IMR-90 (cell line): ENCODE data around the gene OPN1MW2. TPM values are rescaled to one million over a fixed set of nuclear protein-coding genes. Genes with fewer than 3 reads are reported as not detected.
"Not testable (repeated sequence)": the region's sequence is repeated elsewhere in the genome, so short reads cannot be mapped to it uniquely, and the experiment has no call there.

Source experiments
- ATAC-seq: fragments of 200-7000 bp; cut with Tn5 transposase; 2 replicates; pipeline ENCODE4 v1.9.1; 2020; ENCODE audit warnings: low read depth, mild to moderate bottlenecking, moderate library complexity
- BruUV-seq: library from RNA; stranded (reverse); fragments of 400-500 nt; replicated peaks from 2 replicates; lab custom pipeline; 2021; lab: Mats Ljungman, UMichigan
- CTCF ChIA-PET: fragments of 300-600 bp; formaldehyde crosslinking; extraction: SDS; loops from one replicate; lab custom pipeline; 2021; ENCODE audit warnings: antibody characterized with exemption; lab: Yijun Ruan, JAX
- POLR2A ChIA-PET: fragments of 300-600 bp; sonication (Branson Sonifier 250); formaldehyde crosslinking; loops from one replicate; lab custom pipeline; 2022; ENCODE audit warnings: antibody characterized with exemption; ENCODE audit not compliant: unreplicated experiment; lab: Charles Lee
- DNase-seq: peaks from one replicate; pipeline ENCODE4 v3.0.0; 2013
- H2AFZ ChIP-seq: replicated peaks from 2 replicates; pipeline ENCODE3; 2013; ENCODE audit warnings: low read length, mild to moderate bottlenecking; ENCODE audit not compliant: poor library complexity
- H2AK5ac ChIP-seq: 2 replicates; pipeline ENCODE4 v1.6.1; 2013; ENCODE audit warnings: low read depth, low read length, inconsistent platforms
- H2AK9ac ChIP-seq: replicated peaks from 2 replicates; pipeline ENCODE3; 2013; ENCODE audit warnings: mild to moderate bottlenecking, low read depth, low read length, moderate library complexity; ENCODE audit not compliant: poor library complexity
- H2BK120ac ChIP-seq: 2 replicates; pipeline ENCODE4 v1.6.1; 2013; ENCODE audit warnings: low read depth, low read length, inconsistent platforms
- H2BK15ac ChIP-seq: 3 replicates; pipeline ENCODE4 v1.6.1; 2013; ENCODE audit warnings: low read depth, low read length, inconsistent platforms
- H2BK20ac ChIP-seq: 2 replicates; pipeline ENCODE4 v1.6.1; 2013; ENCODE audit warnings: low read depth, mild to moderate bottlenecking, inconsistent platforms, low read length, moderate library complexity
- H2BK5ac ChIP-seq: 2 replicates; pipeline ENCODE4 v1.6.1; 2013; ENCODE audit warnings: mild to moderate bottlenecking, low read depth, low read length, inconsistent platforms; ENCODE audit not compliant: poor library complexity, severe bottlenecking
- H3K14ac ChIP-seq: replicated peaks from 2 replicates; pipeline ENCODE4 v1.6.1; 2013; ENCODE audit warnings: low read depth, low read length, inconsistent platforms
- H3K18ac ChIP-seq: 2 replicates; pipeline ENCODE4 v1.6.1; 2013; ENCODE audit warnings: low read depth, low read length, control low read depth
- H3K23ac ChIP-seq: 2 replicates; pipeline ENCODE4 v1.6.1; 2013; ENCODE audit warnings: low read depth, low read length, inconsistent platforms
- H3K27ac ChIP-seq: 2 replicates; pipeline ENCODE4 v1.5.1; 2013; ENCODE audit warnings: mild to moderate bottlenecking, control low read depth, low read length; ENCODE audit not compliant: insufficient read depth
- H3K27me3 ChIP-seq: 2 replicates; pipeline ENCODE4 v1.6.1; 2013; ENCODE audit warnings: low read length; ENCODE audit not compliant: control insufficient read depth, insufficient read depth
- H3K36me3 ChIP-seq: 2 replicates; pipeline ENCODE4 v1.6.1; 2013; ENCODE audit warnings: low read length, mixed read lengths; ENCODE audit not compliant: control insufficient read depth, insufficient read depth
- H3K4ac ChIP-seq: 2 replicates; pipeline ENCODE4 v1.6.1; 2013; ENCODE audit warnings: low read depth, low read length, inconsistent platforms
- H3K4me1 ChIP-seq: 2 replicates; pipeline ENCODE4 v1.6.1; 2013; ENCODE audit warnings: low read length, mixed read lengths; ENCODE audit not compliant: control insufficient read depth, insufficient read depth
- H3K4me2 ChIP-seq: 2 replicates; pipeline ENCODE4 v1.6.1; 2013; ENCODE audit warnings: low read depth, mild to moderate bottlenecking, control low read depth, low read length, moderate library complexity
- H3K4me3 ChIP-seq: 2 replicates; pipeline ENCODE4 v1.5.1; 2013; ENCODE audit warnings: low read depth, mild to moderate bottlenecking, control low read depth, low read length, moderate library complexity; ENCODE audit not compliant: insufficient read depth
- H3K56ac ChIP-seq: 2 replicates; pipeline ENCODE4 v1.6.1; 2013; ENCODE audit warnings: low read length, inconsistent platforms; ENCODE audit not compliant: insufficient read depth; ENCODE audit errors: extremely low read depth
- H3K79me1 ChIP-seq, 2 experiments: 2 replicates each; pipeline ENCODE4 v1.6.1; 2013; ENCODE audit warnings: low read length in 2 of 2, inconsistent platforms in 1 of 2, low read depth in 1 of 2
- H3K9ac ChIP-seq: 2 replicates; pipeline ENCODE4 v1.6.1; 2013; ENCODE audit warnings: low read depth, low read length, control low read depth
- H3K9me1 ChIP-seq: 2 replicates; pipeline ENCODE4 v1.6.1; 2013; ENCODE audit warnings: low read length, inconsistent platforms; ENCODE audit not compliant: insufficient read depth
- H3K9me3 ChIP-seq: 2 replicates; pipeline ENCODE4 v1.6.1; 2013; ENCODE audit warnings: low read length; ENCODE audit not compliant: control insufficient read depth, insufficient read depth
- H4K20me1 ChIP-seq: 2 replicates; pipeline ENCODE4 v1.6.1; 2013; ENCODE audit warnings: low read length, inconsistent platforms; ENCODE audit not compliant: insufficient read depth
- H4K5ac ChIP-seq: 2 replicates; pipeline ENCODE4 v1.6.1; 2013; ENCODE audit warnings: mild to moderate bottlenecking, low read depth, low read length, control low read depth
- H4K8ac ChIP-seq, 2 experiments: 2 replicates each; pipeline ENCODE4 v1.6.1; 2013; ENCODE audit warnings: low read depth in 2 of 2, low read length in 2 of 2, control low read depth in 1 of 2, inconsistent platforms in 1 of 2
- H4K91ac ChIP-seq: 2 replicates; pipeline ENCODE4 v1.6.1; 2013; ENCODE audit warnings: low read depth, low read length, inconsistent platforms; ENCODE audit not compliant: insufficient read depth
- WGBS, 2 experiments: methylation state at CpG; one replicate each; pipeline versions ENCODE4 v1.1.5 to v1.1.7; 2013; ENCODE audit warnings: missing lambda C conversion rate in 2 of 2; ENCODE audit not compliant: insufficient read length in 1 of 2; ENCODE audit errors: extremely low coverage in 2 of 2; 5-methylcytosine and 5-hydroxymethylcytosine counted together
- dilution Hi-C: fragments of 300-500 bp; cut with HindIII; formaldehyde crosslinking; loops from one replicate; pipeline ENCODE4 v1.14.3; 2018; ENCODE audit warnings: low sequenced_read_pairs; ENCODE audit not compliant: unreplicated experiment
- in situ Hi-C: fragments of 300-500 bp; cut with MboI; formaldehyde crosslinking; loops from 3 replicates; pipeline ENCODE4 v1.14.3; 2019; ENCODE audit warnings: low sequenced_read_pairs, inconsistent platforms, mixed read lengths
- intact Hi-C: fragments of 100-400 bp; cut with micrococcal nuclease; formaldehyde crosslinking; loops from 2 replicates; pipeline ENCODE4 v1.10.0; 2022
- polyA plus RNA-seq, 3 experiments: library from polyadenylated mRNA; depleted of rRNA; stranded (reverse); fragments of >200 nt; gene quantifications; 2 replicates each; pipeline ENCODE4 v1.2.3, GENCODE V29; 2012; ENCODE audit warnings: low replicate concordance in 1 of 3
- total RNA-seq: library from RNA; depleted of rRNA; stranded (reverse); fragments of >200 nt; gene quantifications from 2 replicates; pipeline ENCODE4 v1.2.3, GENCODE V29; 2012

OPN1MW2 gene
- total and polyA plus RNA-seq, 2 of the 4 experiments (the other 2 are of a cell fraction): not detected

GRCh38 chrX:154248076-154248475, 28.5 kb downstream of the OPN1MW2 start:
- dilution Hi-C loops, H2AFZ ChIP-seq, H3K27me3 ChIP-seq, H4K8ac ChIP-seq, H3K4me1 ChIP-seq, H3K9me1 ChIP-seq, H4K5ac ChIP-seq, DNase-seq, H3K9ac ChIP-seq, H2BK15ac ChIP-seq, H2BK5ac ChIP-seq, H3K4ac ChIP-seq, H2BK20ac ChIP-seq, intact Hi-C loops, H4K20me1 ChIP-seq, H4K91ac ChIP-seq, H2BK120ac ChIP-seq, H2AK9ac ChIP-seq, H3K36me3 ChIP-seq, BruUV-seq, H3K79me1 ChIP-seq, H2AK5ac ChIP-seq, H3K27ac ChIP-seq, H3K14ac ChIP-seq, H3K9me3 ChIP-seq, H3K4me3 ChIP-seq, ATAC-seq, H3K4me2 ChIP-seq, in situ Hi-C loops, POLR2A ChIA-PET, H3K56ac ChIP-seq, CTCF ChIA-PET, H3K18ac ChIP-seq, H3K23ac ChIP-seq: not testable (repeated sequence)
- WGBS, 2 experiments: no CpG with 5 or more reads among the region's 10 CpGs

- H3K4me1 ChIP-seq, H3K56ac ChIP-seq, H3K14ac ChIP-seq, in situ Hi-C loops, dilution Hi-C loops, H2BK120ac ChIP-seq, H4K91ac ChIP-seq, H3K4me3 ChIP-seq, CTCF ChIA-PET, H2AFZ ChIP-seq, H2BK20ac ChIP-seq, H3K9me3 ChIP-seq, H3K4me2 ChIP-seq, H2AK9ac ChIP-seq, H3K27ac ChIP-seq, H3K18ac ChIP-seq, H4K8ac ChIP-seq, intact Hi-C loops, H2BK5ac ChIP-seq, H3K9me1 ChIP-seq, ATAC-seq, H3K9ac ChIP-seq, H2AK5ac ChIP-seq, DNase-seq, H3K27me3 ChIP-seq, H3K36me3 ChIP-seq, H4K20me1 ChIP-seq, POLR2A ChIA-PET, BruUV-seq, H3K4ac ChIP-seq, H3K79me1 ChIP-seq, H2BK15ac ChIP-seq, H3K23ac ChIP-seq, H4K5ac ChIP-seq: not testable (repeated sequence)
- WGBS, 2 experiments: no CpG with 5 or more reads among the region's 17 CpGs
Measured at GRCh38 chrX:154257282-154257681, 37.7 kb downstream of the OPN1MW2 start, which contains the start of gene OPN1MW3. OPN1MW3 (plus strand) TSS chrX:154257582; CDS start chrX:154257620, 38 bp downstream.
